Central memory CD8-positive, alpha-beta T cell (primary cell): ENCODE data around the gene BCAS4.
"Not testable (repeated sequence)": the region's sequence is repeated elsewhere in the genome, so short reads cannot be mapped to it uniquely, and the experiment has no call there.

Experiments used
- ATAC-seq: fragments of 150-1000 bp; cut with Tn5 transposase; replicated peaks from 2 replicates; pipeline ENCODE4 v1.10.0; 2022; ENCODE audit warnings: mild to moderate bottlenecking, moderate FRiP score, moderate number of reproducible peaks; ENCODE audit not compliant: poor library complexity, severe bottlenecking; ENCODE audit errors: extremely low read depth
- DNase-seq, 2 donors: peaks; one replicate each; pipeline ENCODE4 v3.0.0; 2021; ENCODE audit warnings: low spot score in 2 of 2
- H3K27ac Mint-ChIP-seq: one replicate; pipeline ENCODE4 v1.8.0; 2022; ENCODE audit warnings: low read depth, mild to moderate bottlenecking, moderate library complexity, mixed read lengths
- H3K27me3 Mint-ChIP-seq: one replicate; pipeline ENCODE4 v1.8.0; 2022; ENCODE audit warnings: mixed read lengths
- H3K36me3 Mint-ChIP-seq: one replicate; pipeline ENCODE4 v1.8.0; 2022; ENCODE audit warnings: mild to moderate bottlenecking, moderate library complexity, mixed read lengths; ENCODE audit not compliant: insufficient read depth
- H3K4me1 Mint-ChIP-seq: one replicate; pipeline ENCODE4 v1.8.0; 2022; ENCODE audit warnings: mixed read lengths
- H3K4me3 Mint-ChIP-seq: one replicate; pipeline ENCODE4 v1.8.0; 2022; ENCODE audit warnings: mild to moderate bottlenecking, moderate library complexity, mixed read lengths
- H3K9me3 Mint-ChIP-seq: one replicate; pipeline ENCODE4 v1.8.0; 2022; ENCODE audit warnings: mixed read lengths

Gene BCAS4

GRCh38 chr20:50874758-50875665 is 80.2 kb downstream of the BCAS4 start:
- H3K9me3 Mint-ChIP-seq: no peaks in the 10 kb centered on the region
- DNase-seq (no peak), ATAC-seq (no peak)
- no peaks in the 10 kb centered on the region for H3K4me1 Mint-ChIP-seq
- no peak overlapping the region for H3K27ac Mint-ChIP-seq
- no peak overlapping the region for H3K4me3 Mint-ChIP-seq
- no peaks in the 10 kb centered on the region for H3K27me3 Mint-ChIP-seq
- H3K36me3 Mint-ChIP-seq: peaks cover 12% of the 10 kb centered on the region

- Mint-ChIP-seq H3K27me3 (no peaks in the 10 kb centered on the region), H3K27ac (no peak overlapping the region)
Measured at GRCh38 chr20:50876063-50876685, 81.3 kb downstream of the BCAS4 start.

GRCh38 chr20:50876816-50877215 is 82.0 kb downstream of the BCAS4 start:
- Mint-ChIP-seq H3K4me3 (no peak overlapping the region), H3K27ac (no peak overlapping the region), H3K9me3 (no peaks in the 10 kb centered on the region), H3K27me3 (no peaks in the 10 kb centered on the region), H3K36me3 (peaks cover 10% of the 10 kb centered on the region), H3K4me1 (no peaks in the 10 kb centered on the region)
- ATAC-seq: no peak
- DNase-seq: no peak

More at GRCh38 chr20:50876063-50876685, 81.3 kb downstream of the BCAS4 start:
- Mint-ChIP-seq H3K4me1 (no peaks in the 10 kb centered on the region), H3K9me3 (no peaks in the 10 kb centered on the region), H3K4me3 (no peak overlapping the region), H3K36me3 (peaks cover 10% of the 10 kb centered on the region)
- no peak for ATAC-seq
- DNase-seq: no peak

GRCh38 chr20:50877232-50877743 is 82.4 kb downstream of the BCAS4 start:
- Mint-ChIP-seq H3K36me3 (peaks cover 10% of the 10 kb centered on the region), H3K9me3 (no peaks in the 10 kb centered on the region), H3K27ac (no peak overlapping the region), H3K27me3 (no peaks in the 10 kb centered on the region), H3K4me1 (no peaks in the 10 kb centered on the region), H3K4me3 (no peak overlapping the region)
- DNase-seq (no peak), ATAC-seq (no peak)

GRCh38 chr20:50879649-50880550 is 85.0 kb downstream of the BCAS4 start:
- Mint-ChIP-seq H3K4me3 (no peak overlapping the region), H3K4me1 (no peaks in the 10 kb centered on the region), H3K36me3 (peaks cover 8% of the 10 kb centered on the region), H3K9me3 (no peaks in the 10 kb centered on the region), H3K27me3 (no peaks in the 10 kb centered on the region), H3K27ac (no peak overlapping the region)
- no peak for ATAC-seq
- DNase-seq: no peak

GRCh38 chr20:50881759-50882424 is 87.0 kb downstream of the BCAS4 start:
- not testable (repeated sequence) for H3K27me3 Mint-ChIP-seq, H3K36me3 Mint-ChIP-seq, H3K4me1 Mint-ChIP-seq, H3K4me3 Mint-ChIP-seq, H3K9me3 Mint-ChIP-seq, ATAC-seq, H3K27ac Mint-ChIP-seq, DNase-seq

GRCh38 chr20:50883856-50884255 is 89.0 kb downstream of the BCAS4 start:
- Mint-ChIP-seq H3K27me3 (no peaks in the 10 kb centered on the region), H3K4me3 (no peak overlapping the region), H3K27ac (no peak overlapping the region), H3K4me1 (no peaks in the 10 kb centered on the region), H3K36me3 (peaks cover 10% of the 10 kb centered on the region), H3K9me3 (no peaks in the 10 kb centered on the region)
- ATAC-seq (no peak), DNase-seq (no peak)

- peaks cover 17% of the 10 kb centered on the region for H3K36me3 Mint-ChIP-seq
- H3K27ac Mint-ChIP-seq: no peak overlapping the region
- H3K4me1 Mint-ChIP-seq: no peaks in the 10 kb centered on the region
- no peak for ATAC-seq
- H3K27me3 Mint-ChIP-seq: no peaks in the 10 kb centered on the region
- no peak overlapping the region for H3K4me3 Mint-ChIP-seq
- no peaks in the 10 kb centered on the region for H3K9me3 Mint-ChIP-seq
- DNase-seq: no peak
Measured at GRCh38 chr20:50885068-50885467, 90.2 kb downstream of the BCAS4 start.

- no peaks in the 10 kb centered on the region for H3K27me3 Mint-ChIP-seq
- no peak for ATAC-seq
- no peak overlapping the region for H3K27ac Mint-ChIP-seq
Measured at GRCh38 chr20:50885781-50886180, 90.9 kb downstream of the BCAS4 start.

GRCh38 chr20:50886184-50886790 is 91.4 kb downstream of the BCAS4 start:
- Mint-ChIP-seq H3K9me3 (no peaks in the 10 kb centered on the region), H3K27me3 (no peaks in the 10 kb centered on the region), H3K4me1 (no peaks in the 10 kb centered on the region), H3K4me3 (no peak overlapping the region), H3K36me3 (peaks cover 22% of the 10 kb centered on the region), H3K27ac (no peak overlapping the region)
- ATAC-seq: no peak
- DNase-seq: no peak

More at GRCh38 chr20:50885781-50886180, 90.9 kb downstream of the BCAS4 start:
- Mint-ChIP-seq H3K4me3 (no peak overlapping the region), H3K36me3 (peaks cover 20% of the 10 kb centered on the region), H3K4me1 (no peaks in the 10 kb centered on the region), H3K9me3 (no peaks in the 10 kb centered on the region)
- no peak for DNase-seq

- peaks cover 32% of the 10 kb centered on the region for H3K36me3 Mint-ChIP-seq
- no peak for DNase-seq
- no peaks in the 10 kb centered on the region for H3K9me3 Mint-ChIP-seq
- ATAC-seq: no peak
- H3K4me3 Mint-ChIP-seq: no peak overlapping the region
- peaks cover 7% of the 10 kb centered on the region for H3K4me1 Mint-ChIP-seq
- no peaks in the 10 kb centered on the region for H3K27me3 Mint-ChIP-seq
- H3K27ac Mint-ChIP-seq: no peak overlapping the region
Measured at GRCh38 chr20:50887576-50887975, 92.7 kb downstream of the BCAS4 start.
